Measurements from ENCODE around the gene ADH1B.
A peak's percentile ranks its signal among the peaks of the same experiment; 100 is the strongest.
"Not testable (repeated sequence)": the region's sequence is repeated elsewhere in the genome, so short reads cannot be mapped to it uniquely, and the experiment has no call there.

ADH1B gene

DNA sequence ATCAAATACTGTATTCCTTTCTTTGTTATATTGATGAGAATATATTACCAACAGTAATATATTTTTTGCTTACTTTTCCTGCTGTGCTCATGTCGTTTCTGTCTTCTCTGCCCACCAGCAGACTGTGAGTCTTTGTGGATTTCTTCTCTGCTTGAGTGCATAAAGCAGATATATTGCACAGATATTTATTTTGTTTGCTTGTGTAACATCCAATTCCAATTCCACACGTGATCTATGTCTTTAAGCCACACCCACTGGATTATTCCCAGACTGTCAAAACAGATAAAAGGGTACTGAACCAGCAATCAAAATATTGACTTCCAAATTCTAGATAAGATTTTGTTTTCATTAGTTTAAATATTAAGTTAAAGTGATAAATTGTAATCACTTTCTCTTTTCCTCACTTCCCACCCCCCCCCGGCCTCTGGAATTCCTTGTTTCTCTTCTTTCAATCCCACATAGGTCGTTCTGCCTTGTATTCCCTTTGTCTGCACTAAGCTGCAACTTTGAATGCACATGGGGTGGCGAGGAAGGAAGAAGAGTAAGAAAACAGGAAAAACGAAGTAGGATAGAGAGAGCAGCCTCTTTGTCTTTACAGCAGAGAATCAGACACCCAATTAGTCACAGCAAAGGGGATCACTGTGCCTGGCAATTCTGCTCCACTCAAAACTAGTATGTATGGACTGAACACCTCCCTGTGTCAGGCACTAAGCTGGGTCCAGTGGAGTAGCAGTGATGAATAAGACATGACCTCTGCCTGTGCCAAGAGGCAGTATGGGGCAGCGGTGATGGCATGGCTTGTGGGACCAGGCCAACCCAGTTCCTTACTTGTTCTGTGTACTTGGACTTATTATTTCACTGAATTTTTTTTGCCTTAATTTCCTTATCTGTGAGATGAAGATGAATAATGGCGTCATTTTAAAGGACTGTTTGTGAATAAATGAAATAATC is at the start of gene ADH1B:
Gene ADH1B (minus strand): TSS at position 161 of the 951 bp plus-strand sequence. CDS start 70 bp downstream, at position 91.
- no peak for DNase-seq
- in situ Hi-C loops (cut with MboI; ENCODE audit: low pct_unique_long_range_greater_than_20kb, low sequenced_read_pairs) = no loop called here

DNA sequence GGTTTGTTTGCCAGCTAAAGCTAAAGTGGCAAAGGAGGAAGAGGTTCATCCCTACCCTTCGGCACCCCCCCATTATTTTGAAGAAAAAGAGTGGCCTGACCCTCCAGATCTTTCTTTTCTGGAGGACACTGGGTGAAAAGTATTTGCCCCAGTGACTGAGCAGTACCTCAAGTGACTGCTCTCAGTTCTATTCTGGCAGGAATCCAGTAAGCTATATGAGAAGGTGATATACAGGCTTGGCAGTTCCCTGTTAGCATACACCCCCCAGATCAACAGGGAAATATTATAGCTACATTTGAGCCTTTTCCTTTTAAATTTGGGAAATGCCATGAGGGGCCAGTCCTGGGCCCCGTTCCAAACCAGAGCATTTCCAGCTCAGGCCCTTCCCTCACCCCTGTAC is 46.6 kb upstream of the ADH1B start:
- DNase-seq; in situ Hi-C loops (cut with MboI; ENCODE audit: low pct_unique_long_range_greater_than_20kb, low sequenced_read_pairs): not testable (repeated sequence)

DNA sequence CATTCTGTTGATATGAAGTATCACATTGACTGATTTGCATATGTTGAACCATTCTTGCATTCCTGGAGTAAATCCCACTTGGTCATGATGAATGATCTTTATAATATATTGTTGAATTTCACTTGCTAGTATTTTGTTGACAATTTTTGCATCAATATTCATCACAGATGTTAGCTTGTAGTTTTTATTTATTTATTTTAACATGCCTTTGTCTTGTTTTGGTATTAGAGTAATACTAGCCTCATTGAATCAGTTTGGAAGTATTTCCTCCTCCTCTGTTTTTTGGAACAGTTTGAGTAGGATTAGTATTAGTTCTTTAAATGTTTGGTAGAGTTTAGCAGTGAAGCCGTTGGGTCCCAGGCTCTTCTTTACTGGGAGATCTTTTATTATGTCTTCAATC is 45.3 kb upstream of the ADH1B start:
- in situ Hi-C loops (cut with MboI; ENCODE audit: low pct_unique_long_range_greater_than_20kb, low sequenced_read_pairs) = no loop called here

DNA sequence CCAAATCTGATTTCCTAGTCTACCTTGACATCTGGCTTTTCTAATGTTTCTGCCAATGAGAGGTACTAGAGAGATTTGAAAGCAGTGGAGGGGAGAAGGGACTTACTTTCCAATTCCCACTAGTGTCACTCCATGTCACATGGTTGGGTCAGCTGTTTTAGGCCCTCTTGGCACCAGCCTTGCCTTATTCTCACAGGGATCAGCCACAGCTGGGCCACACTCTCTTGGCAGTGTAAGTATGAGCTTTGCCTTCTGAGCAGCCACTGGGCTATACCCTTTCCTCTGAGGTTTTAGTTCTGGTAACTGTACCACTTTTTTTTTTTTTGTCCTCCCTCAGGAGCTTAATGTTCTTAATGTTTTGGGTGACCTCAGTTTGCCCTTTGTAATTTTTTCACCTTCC is 41.6 kb upstream of the ADH1B start:
- no peak for DNase-seq
- in situ Hi-C loops (cut with MboI; ENCODE audit: low pct_unique_long_range_greater_than_20kb, low sequenced_read_pairs) = no loop called here

More for the DNA sequence above, 45.3 kb upstream of the ADH1B start:
- no peak for DNase-seq

DNA sequence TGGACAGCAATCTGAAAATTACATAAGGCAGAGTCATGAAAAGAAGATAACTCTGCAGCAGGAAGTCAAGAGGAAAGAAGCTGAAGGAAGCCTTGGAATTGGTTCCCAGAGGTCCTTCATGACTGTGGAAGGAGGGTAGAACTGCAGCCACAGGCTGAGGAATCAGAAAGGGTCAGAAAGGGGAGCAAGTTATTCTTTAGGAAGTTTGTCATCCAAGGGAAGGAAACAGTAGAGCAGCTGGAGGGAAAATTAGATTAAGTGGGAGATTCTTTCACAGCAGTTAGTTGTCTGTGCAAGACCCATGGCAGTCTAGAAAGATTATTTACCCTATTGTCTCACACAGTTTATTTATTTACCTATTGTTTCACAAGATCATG is 40.7 kb upstream of the ADH1B start:
- in situ Hi-C loops (cut with MboI; ENCODE audit: low pct_unique_long_range_greater_than_20kb, low sequenced_read_pairs) = no loop called here
- DNase-seq = no peak

DNA sequence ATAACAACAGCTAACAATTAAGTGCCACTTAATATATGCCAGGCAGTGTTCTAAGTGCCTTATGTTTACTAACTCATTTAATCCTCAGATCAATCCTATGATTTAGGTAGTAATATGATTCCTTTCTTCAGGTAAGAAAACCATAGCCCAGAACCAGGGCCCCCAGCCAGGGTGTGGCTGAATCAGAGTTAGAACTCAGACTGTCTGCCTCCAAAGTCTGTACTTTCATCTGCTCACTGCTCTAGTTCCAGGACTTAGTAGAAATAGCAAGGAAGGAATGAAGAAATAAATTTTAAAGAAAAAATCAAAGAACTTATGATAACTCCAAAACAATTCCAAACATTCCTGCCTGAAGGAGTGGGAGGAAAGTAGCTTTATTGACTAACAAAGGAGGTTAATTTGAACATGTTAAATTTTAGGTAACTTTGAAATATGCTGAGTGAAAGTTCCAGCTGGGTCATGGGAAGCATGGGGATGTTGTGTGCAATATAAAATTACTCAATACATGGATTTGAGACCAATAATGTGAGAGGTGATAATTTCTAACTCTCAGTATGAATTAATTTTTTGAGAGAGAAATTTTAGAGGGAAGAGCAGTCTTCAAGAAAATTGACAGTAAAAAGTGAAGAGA is 40.2 kb upstream of the ADH1B start:
- in situ Hi-C loops (cut with MboI; ENCODE audit: low pct_unique_long_range_greater_than_20kb, low sequenced_read_pairs) = no loop called here
- no peak for DNase-seq

DNA sequence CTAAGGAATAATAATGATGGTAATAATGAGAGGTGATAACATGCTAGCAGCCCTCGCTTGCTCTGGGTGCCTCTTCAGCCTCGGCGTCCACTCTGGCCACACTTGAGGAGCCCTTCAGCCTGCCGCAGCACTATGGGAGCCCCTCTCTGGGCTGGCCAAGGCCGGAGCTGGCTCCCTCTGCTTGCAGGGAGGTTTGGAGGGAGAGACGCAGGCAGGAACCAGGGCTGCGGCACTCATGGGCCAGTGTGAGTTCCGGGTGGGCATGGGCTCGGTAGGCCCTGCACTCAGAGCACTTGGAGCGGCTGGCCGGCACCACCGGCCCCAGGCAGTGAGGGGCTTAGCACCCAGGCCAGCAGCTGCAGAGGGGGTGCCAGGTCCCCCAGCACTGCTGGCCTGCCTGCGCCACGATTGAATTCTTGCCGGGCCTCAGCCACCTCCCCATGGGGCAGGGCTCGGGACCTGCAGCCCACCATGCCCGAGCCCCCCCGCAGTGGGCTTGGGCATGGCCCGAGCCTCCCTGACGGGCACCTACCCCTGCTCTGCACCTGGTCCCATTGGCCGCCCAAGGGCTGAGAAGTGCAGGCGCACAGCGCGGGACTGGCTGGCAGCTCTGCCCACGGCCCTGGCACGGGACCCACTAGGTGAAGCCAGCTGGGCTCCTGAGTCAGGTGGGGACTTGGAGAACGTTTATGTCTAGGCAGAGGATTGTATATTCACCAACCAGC is 38.4 kb upstream of the ADH1B start:
- no peak for DNase-seq
- in situ Hi-C loops (cut with MboI; ENCODE audit: low pct_unique_long_range_greater_than_20kb, low sequenced_read_pairs) = no loop called here

DNA sequence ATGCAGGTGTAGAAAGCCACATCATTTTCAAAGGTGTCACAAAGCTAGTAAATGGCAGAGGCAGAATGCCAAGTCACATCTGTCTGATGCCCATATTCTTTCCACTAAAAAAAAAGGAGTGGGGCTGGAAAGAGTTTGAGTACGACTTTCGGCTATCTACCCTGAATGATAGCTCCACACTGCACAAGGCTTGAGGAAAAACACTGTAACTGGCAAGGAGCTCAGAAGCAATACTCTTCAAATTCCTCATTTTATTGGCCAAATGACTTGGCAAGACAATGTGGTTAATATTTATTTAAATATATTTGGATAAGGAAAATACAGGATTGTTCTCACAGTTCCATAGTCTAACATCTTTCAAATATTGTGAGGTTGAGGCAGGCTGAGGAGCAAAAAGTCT is 36.7 kb upstream of the ADH1B start:
- in situ Hi-C loops (cut with MboI; ENCODE audit: low pct_unique_long_range_greater_than_20kb, low sequenced_read_pairs) = no loop called here
- no peak for DNase-seq

DNA sequence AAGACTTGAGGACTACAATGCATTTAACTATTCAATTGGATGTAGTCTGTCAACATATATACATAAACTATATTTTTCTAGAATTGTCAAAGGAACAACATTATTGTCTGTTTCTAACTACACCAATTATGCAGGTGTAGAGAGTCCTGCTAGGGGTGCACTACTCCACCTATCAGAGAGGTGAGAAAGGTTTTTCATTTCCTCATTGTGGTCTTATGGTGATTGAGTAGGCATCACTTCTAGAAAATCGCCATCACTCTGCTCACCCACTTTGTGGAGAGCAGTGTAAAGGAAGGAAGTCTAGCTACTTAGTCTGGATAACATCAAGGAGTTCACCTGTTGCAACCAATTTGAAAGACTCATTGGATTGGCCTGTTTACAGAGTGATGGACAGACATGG is 35.8 kb upstream of the ADH1B start:
- in situ Hi-C loops (cut with MboI; ENCODE audit: low pct_unique_long_range_greater_than_20kb, low sequenced_read_pairs) = no loop called here
- DNase-seq = no peak

DNA sequence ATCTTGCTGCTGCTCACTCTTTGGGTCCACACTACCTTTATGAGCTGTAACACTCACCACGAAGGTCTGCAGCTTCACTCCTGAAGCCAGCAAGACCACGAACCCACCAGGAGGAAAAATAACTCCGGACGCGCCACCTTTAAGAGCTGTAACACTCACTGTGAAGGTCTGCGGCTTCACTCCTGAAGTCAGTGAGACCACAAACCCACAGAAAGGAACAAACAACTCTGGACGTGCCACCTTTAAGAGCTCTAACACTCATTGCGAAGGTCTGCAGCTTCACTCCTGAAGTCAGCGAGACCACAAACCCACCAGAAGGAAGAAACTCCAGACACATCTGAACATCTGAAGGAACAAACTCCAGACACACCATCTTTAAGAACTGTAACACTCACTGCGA is 34.9 kb upstream of the ADH1B start:
- peak; percentile 9 for DNase-seq
- in situ Hi-C loops (cut with MboI; ENCODE audit: low pct_unique_long_range_greater_than_20kb, low sequenced_read_pairs) = not testable (repeated sequence)

DNA sequence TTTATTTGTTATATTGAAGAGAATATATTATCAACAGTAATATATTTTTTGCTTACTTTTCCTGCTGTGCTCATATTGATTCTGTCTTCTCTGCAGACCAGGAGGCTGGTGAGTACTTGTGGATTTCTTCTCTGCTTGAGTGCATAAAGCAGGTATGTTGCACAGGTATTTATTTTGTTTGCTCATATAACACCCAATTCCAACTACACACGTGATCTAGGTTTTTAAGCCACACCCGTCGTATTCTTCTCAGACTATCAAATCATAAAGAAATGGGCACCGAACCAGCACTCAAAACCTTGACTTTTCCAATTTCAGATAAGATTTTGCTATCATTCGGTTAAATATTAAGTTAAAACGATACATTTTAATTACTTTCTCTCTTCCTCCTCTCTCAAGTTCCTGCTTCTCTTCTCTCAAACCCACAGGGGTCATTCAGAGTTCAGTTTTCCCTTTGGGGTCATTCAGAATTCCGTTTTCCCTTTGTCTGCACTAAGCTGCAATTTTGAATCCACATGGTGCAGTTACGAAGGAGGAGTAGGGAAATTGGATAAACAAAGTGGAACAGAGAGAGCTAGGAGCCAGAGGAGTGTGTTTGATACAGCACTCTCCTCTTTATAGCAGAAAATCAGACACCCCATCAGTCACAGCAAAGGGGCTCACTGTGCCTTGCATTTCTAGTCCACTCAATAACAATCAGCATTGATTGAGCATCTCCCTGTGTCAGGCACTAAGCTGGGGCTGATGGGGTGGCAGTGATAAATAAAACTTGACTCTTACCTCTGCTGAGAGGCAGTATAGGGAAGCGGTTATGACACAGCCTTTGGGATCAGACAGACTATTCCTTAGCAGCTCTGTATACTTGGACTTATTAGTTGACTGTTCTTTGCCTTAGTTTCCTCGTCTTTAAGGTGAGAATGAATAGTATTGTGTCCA is 31.7 kb upstream of the ADH1B start, which contains the start of gene ADH1C:
Gene ADH1C (minus strand): TSS at position 145 of the 936 bp plus-strand sequence. CDS start 71 bp downstream, at position 74.
- in situ Hi-C loops (cut with MboI; ENCODE audit: low pct_unique_long_range_greater_than_20kb, low sequenced_read_pairs) = no loop called here
- DNase-seq = no peak

DNA sequence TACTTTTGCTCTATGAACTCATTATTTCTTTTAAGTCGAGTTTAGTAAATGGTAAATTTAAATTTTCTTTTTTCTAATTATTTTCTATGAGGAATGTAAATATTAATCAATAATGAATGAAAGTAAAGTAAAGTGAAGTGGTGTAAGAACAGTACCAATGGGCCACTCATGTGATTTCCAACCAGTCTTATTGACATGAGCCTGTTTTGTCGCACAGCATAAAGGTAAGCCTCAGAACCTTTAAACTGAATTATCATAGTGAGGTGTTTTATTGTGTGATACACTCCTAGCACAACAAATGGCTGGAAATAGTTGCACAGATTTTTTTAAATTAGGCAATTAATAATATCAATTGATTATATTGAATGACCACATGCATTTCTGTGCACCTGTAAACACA is 30.3 kb upstream of the ADH1B start:
- DNase-seq = no peak
- in situ Hi-C loops (cut with MboI; ENCODE audit: low pct_unique_long_range_greater_than_20kb, low sequenced_read_pairs) = no loop called here

DNA sequence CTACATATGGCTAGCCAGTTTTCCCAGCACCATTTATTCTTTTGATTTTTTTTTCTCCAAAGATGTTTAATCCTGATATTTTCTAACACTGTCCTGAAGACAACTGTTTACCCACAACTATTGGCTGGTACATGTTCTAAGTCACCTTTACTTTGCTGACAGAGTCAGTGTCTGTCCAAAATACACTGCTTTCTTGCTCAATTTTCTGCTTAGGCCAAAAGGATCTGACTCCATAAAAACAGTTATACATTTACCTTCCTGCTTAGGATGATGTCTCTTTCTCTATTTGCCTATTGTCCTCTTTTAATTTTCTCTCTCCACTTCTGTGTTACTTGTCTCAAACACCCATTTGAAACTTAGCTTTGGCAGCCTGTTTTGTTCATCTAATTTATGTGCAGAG is 28.1 kb upstream of the ADH1B start:
- in situ Hi-C loops (cut with MboI; ENCODE audit: low pct_unique_long_range_greater_than_20kb, low sequenced_read_pairs) = no loop called here

DNA sequence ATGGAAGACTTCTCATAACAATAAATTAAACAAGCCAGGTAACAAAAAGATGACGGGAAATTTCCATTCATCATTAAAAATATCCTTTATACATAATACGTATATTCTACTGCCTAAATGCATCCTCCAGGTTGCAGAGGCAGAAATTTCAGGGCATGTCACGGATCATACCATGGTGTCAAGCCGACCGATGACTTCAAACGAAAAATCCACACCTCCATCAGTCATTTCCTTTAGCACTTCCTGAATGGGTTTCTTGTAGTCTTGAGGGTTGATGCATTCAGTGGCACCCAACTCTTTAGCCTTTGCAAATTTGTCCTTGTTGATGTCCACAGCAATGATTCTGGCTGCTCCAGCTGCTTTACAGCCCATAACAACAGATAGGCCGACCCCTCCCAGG is 21.4 kb upstream of the ADH1B start:
- DNase-seq; in situ Hi-C loops (cut with MboI; ENCODE audit: low pct_unique_long_range_greater_than_20kb, low sequenced_read_pairs): not testable (repeated sequence)

More for the DNA sequence above, 28.1 kb upstream of the ADH1B start:
- DNase-seq = no peak

DNA sequence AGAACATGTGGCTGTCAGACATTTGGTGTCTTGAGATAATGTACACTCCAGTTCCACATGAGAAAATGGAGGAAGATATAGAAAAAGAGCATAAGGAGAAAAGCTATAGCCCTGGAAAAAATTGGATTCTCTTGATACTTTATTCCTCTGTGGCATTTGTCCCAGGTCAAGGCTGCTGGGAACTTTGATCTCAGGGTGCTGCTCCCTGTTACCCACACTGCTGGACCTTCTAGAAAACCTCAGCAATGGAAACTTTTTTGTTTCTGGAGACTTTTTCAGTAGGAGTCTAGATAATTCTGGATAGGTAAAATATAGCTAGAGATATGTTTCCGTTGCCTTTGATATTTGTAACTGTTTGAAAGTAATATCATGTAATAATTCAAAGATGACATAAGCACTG is 20.2 kb upstream of the ADH1B start:
- in situ Hi-C loops (cut with MboI; ENCODE audit: low pct_unique_long_range_greater_than_20kb, low sequenced_read_pairs) = no loop called here

DNA sequence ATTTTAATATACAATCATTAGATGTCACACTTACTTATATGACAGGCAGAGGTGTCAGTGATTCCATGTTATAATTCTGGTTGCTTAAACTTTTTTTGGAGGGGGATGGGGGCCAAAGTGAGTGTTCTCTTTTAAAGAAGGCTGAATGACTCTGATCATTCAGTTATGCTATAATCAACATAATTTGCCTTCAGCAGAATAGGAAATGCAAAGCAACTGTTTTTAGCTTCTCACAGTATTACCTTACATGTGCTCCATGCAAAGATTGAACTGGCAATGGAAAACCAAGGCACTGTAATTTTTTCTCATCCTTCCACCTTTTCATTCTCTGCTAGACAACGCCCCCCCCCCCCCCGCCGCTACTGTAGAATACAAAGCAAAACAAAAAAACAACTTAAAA is 18.0 kb upstream of the ADH1B start:
- in situ Hi-C loops (cut with MboI; ENCODE audit: low pct_unique_long_range_greater_than_20kb, low sequenced_read_pairs) = no loop called here

More for the DNA sequence above, 20.2 kb upstream of the ADH1B start:
- DNase-seq = no peak

DNA sequence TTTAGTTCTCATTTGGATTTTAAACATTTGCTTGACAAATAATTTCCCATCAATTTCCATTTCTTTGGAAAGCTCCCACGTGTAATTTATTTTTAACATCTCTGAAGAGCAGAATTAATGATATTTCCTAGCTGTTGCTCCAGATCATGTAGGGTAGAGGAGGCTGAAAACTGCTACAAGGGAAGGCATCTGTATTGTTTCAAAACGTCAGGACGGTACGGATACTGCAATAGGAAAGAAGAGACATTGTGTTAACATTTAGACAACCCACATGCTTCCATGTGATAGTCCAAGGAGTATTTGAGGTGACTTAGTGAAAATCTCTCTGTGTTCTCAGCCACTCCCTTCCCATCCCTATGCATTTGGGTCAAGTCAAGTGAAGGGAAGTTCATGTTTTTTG is 15.4 kb upstream of the ADH1B start:
- no peak for DNase-seq
- in situ Hi-C loops (cut with MboI; ENCODE audit: low pct_unique_long_range_greater_than_20kb, low sequenced_read_pairs) = no loop called here

More for the DNA sequence above, 18.0 kb upstream of the ADH1B start:
- no peak for DNase-seq

DNA sequence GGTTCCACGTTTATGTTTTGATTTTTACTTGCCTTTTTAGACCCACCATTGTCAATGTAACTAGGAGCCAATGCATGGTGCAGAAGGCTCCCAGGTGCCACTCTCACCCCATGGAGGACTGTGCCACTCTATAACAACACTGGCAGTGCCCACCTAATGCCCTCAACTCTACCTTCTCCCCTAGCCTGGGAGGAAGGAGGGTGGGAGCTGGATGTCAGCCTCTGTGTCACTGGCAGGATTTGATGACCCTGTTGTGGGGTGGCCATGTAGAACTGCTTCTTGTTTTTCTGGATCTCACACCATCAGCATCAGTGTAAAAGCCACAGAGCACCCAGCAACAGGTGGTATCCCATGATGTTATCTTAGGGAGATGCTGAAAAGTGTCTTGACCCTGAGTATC is 13.7 kb upstream of the ADH1B start:
- in situ Hi-C loops (cut with MboI; ENCODE audit: low pct_unique_long_range_greater_than_20kb, low sequenced_read_pairs) = no loop called here
- no peak for DNase-seq

DNA sequence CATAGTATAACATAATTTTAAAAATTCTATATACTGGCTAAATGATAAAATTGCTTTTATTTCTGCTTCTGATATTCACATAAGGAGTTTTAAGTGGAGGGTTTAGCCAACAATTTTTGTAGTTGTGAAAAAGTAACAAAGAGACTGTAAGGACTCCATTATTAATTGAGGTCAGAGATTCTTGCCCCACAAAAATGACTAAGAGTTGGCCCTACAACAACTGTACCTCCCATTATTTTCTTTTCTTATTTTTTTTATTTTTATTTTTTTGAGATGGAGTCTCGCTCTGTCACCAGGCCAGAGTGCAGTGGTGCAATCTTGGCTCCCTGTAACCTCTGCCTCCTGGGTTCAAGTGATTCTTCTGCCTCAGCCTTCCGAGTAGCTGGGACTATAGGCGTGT is 9.4 kb upstream of the ADH1B start:
- DNase-seq = no peak

More for the DNA sequence above, 9.4 kb upstream of the ADH1B start:
- in situ Hi-C loops (cut with MboI; ENCODE audit: low pct_unique_long_range_greater_than_20kb, low sequenced_read_pairs) = no loop called here
